ENCODE results near the gene L1TD1.

GRCh38 chr1:62194651-62195544, at the start of gene L1TD1:
- no peak for TF ChIP-seq EZH2 (IDR thresholded peaks at IDR 0.05; ENCODE audit: low read length)
- no peak for TF ChIP-seq CTCF (optimal IDR thresholded peaks at IDR 0.05 in 1 of 3, IDR thresholded peaks at IDR 0.05 in 1 of 3, conservative IDR thresholded peaks at IDR 0.05 in 1 of 3; ENCODE audit: extremely low read depth in 1 of 3, insufficient read depth in 2 of 3, low read length in 3 of 3)

All from keratinocyte (primary cell).